Measurements from ENCODE around the gene EIF3CL.
"Not testable (repeated sequence)": the region's sequence is repeated elsewhere in the genome, so short reads cannot be mapped to it uniquely, and the experiment has no call there.

GRCh38 chr16:28414530-28414929 lies 10.9 kb upstream of the EIF3CL start:
- not testable (repeated sequence) for TF ChIP-seq CTCF, POLR2A (IDR thresholded peaks at IDR 0.05)

All from right lobe of liver (tissue), 4 donors.